Keratinocyte (primary cell): Measurements from ENCODE around the gene MINDY1. TPM values are rescaled to one million over a fixed set of nuclear protein-coding genes. Genes with fewer than 3 reads are reported as not detected.

Source experiments
- DNase-seq: peaks from one replicate; pipeline ENCODE4 v3.0.0-alpha.2; 2011; ENCODE audit warnings: low read depth, missing footprints, low spot score
- FAIRE-seq: peaks from 2 replicates; lab custom pipeline; 2011; peaks lifted over from hg19 to GRCh38; lab: Jason Lieb, UNC
- H2AFZ ChIP-seq: 2 replicates; pipeline ENCODE4 v1.6.0; 2012; ENCODE audit warnings: low read length, control low read depth, inconsistent platforms; ENCODE audit not compliant: control insufficient read depth
- H3K27ac ChIP-seq: 2 replicates; pipeline ENCODE4 v1.5.1; 2011; ENCODE audit warnings: low read length; ENCODE audit not compliant: control insufficient read depth, insufficient read depth
- H3K27me3 ChIP-seq: 3 replicates; pipeline ENCODE4 v1.6.0; 2011; ENCODE audit warnings: low read length; ENCODE audit not compliant: control insufficient read depth, insufficient read depth; ENCODE audit errors: extremely low read depth
- H3K36me3 ChIP-seq, 2 experiments: 2 replicates in 1 of 2; 3 replicates in 1 of 2; pipeline ENCODE4 v1.5.1; 2011; ENCODE audit warnings: low read length in 2 of 2, mild to moderate bottlenecking in 1 of 2; ENCODE audit not compliant: control insufficient read depth in 2 of 2, insufficient read depth in 2 of 2; ENCODE audit errors: extremely low read depth in 1 of 2
- H3K4me1 ChIP-seq: 3 replicates; pipeline ENCODE4 v1.5.1; 2011; ENCODE audit warnings: low read length; ENCODE audit not compliant: control insufficient read depth, insufficient read depth; ENCODE audit errors: extremely low read depth
- H3K4me2 ChIP-seq: 3 replicates; pipeline ENCODE4 v1.6.0; 2011; ENCODE audit warnings: low read depth, low read length; ENCODE audit not compliant: control insufficient read depth, insufficient read depth; ENCODE audit errors: extremely low read depth
- H3K4me3 ChIP-seq, 3 experiments: fragments of 200-600 bp in 1 of 3; sonication (generic) in 1 of 3; 2 replicates in 2 of 3; 3 replicates in 1 of 3; pipeline ENCODE4 v1.5.1; 2011 to 2016; ENCODE audit warnings: low read length in 3 of 3, mild to moderate bottlenecking in 3 of 3, control low read depth in 2 of 3, inconsistent platforms in 1 of 3, low read depth in 1 of 3, mixed read lengths in 1 of 3, mixed run types in 1 of 3, moderate library complexity in 1 of 3; ENCODE audit not compliant: control insufficient read depth in 2 of 3, insufficient read depth in 2 of 3; ENCODE audit errors: extremely low read depth in 1 of 3
- H3K79me2 ChIP-seq: 2 replicates; pipeline ENCODE4 v1.6.0; 2012; ENCODE audit warnings: low read length; ENCODE audit not compliant: control insufficient read depth, insufficient read depth
- H3K9ac ChIP-seq: 3 replicates; pipeline ENCODE4 v1.6.0; 2011; ENCODE audit warnings: low read length; ENCODE audit not compliant: control insufficient read depth, insufficient read depth; ENCODE audit errors: extremely low read depth
- H3K9me1 ChIP-seq: 3 replicates; pipeline ENCODE4 v1.6.0; 2011; ENCODE audit warnings: low read length; ENCODE audit not compliant: control insufficient read depth, insufficient read depth; ENCODE audit errors: extremely low read depth
- H3K9me3 ChIP-seq: 2 replicates; pipeline ENCODE4 v1.5.1; 2012; ENCODE audit warnings: low read depth, low read length; ENCODE audit not compliant: control insufficient read depth
- H4K20me1 ChIP-seq: 3 replicates; pipeline ENCODE4 v1.6.0; 2011; ENCODE audit warnings: low read length; ENCODE audit not compliant: control insufficient read depth, insufficient read depth; ENCODE audit errors: extremely low read depth
- CTCF ChIP-seq, 3 experiments: IDR thresholded peaks in 1 of 3; conservative IDR thresholded peaks in 1 of 3; optimal IDR thresholded peaks in 1 of 3; 2 replicates in 2 of 3; 3 replicates in 1 of 3; pipeline versions ENCODE3 to v1.5.1; 2011; ENCODE audit warnings: low read length in 3 of 3, mild to moderate bottlenecking in 3 of 3, moderate library complexity in 2 of 3, control low read depth in 1 of 3, inconsistent platforms in 1 of 3; ENCODE audit not compliant: insufficient read depth in 2 of 3; ENCODE audit errors: extremely low read depth in 1 of 3
- EZH2 ChIP-seq: IDR thresholded peaks from one replicate; pipeline ENCODE4 v1.6.1; 2012; ENCODE audit warnings: inconsistent platforms, mild to moderate bottlenecking, low read length, moderate library complexity
- dilution Hi-C: fragments of 300-500 bp; cut with MboI; formaldehyde crosslinking; loops from one replicate; pipeline ENCODE4 v1.7.0; 2020; ENCODE audit warnings: low sequenced_read_pairs; ENCODE audit not compliant: extremely low pct_ligation_motif_present
- polyA plus RNA-seq, 5 experiments: library from polyadenylated mRNA; depleted of rRNA in 3 of 5; stranded (reverse) in 3 of 5; stranded (forward) in 1 of 5; unstranded in 1 of 5; fragments of >200 nt; gene quantifications; 1 replicate in 1 of 5; 2 replicates in 3 of 5; 3 replicates in 1 of 5; pipeline versions ENCODE4 v1.2.1 to v1.2.3, GENCODE V29; 2011 to 2012; ENCODE audit warnings: missing spikeins in 2 of 5, low read depth in 1 of 5, low replicate concordance in 1 of 5

MINDY1 gene
- polyA plus RNA-seq, 1 donor (not counting 4 experiments of a cell fraction or from before 2014, with no cell fraction given) = 11.2 TPM

DNA sequence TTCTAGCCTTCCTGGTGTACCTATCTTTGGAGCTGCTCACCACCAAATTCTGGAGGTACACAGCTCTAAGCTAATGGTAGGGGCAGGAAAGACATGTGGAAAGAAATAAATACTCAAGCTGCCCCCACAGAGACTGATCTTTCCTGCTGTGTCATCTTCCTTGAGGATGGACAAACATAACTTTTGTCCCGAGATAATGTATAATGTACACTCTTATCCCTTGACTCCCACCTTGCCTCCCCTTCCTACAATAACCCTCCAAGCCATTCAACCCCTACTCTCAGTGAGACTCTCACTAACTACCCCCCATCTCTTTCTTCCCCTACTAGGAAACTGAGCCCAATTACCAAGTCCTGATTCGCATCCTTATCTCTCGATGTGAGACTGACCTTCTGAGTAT, 12.5 kb downstream of the MINDY1 start:
- H3K36me3 ChIP-seq = peaks cover 0 to 2% of the 10 kb centered on the region in 2 experiments
- no peaks in the 10 kb centered on the region for H4K20me1 ChIP-seq
- FAIRE-seq (no peak), DNase-seq (no peak)
- H3K4me3 ChIP-seq = no peak overlapping the region
- no peak overlapping the region for H3K9ac ChIP-seq
- H2AFZ ChIP-seq = no peak overlapping the region
- H3K27me3 ChIP-seq = no peaks in the 10 kb centered on the region
- H3K4me2 ChIP-seq = no peak overlapping the region
- H3K9me3 ChIP-seq = no peaks in the 10 kb centered on the region
- dilution Hi-C loops = no loop called here
- H3K79me2 ChIP-seq = no peaks in the 10 kb centered on the region
- no peak for TF ChIP-seq EZH2
- TF ChIP-seq CTCF (optimal IDR thresholded peaks at IDR 0.05 in 1 of 3, IDR thresholded peaks at IDR 0.05 in 1 of 3, conservative IDR thresholded peaks at IDR 0.05 in 1 of 3; ENCODE audit: extremely low read depth in 1 of 3, insufficient read depth in 2 of 3, low read length in 3 of 3) = no peak
- no peak overlapping the region for H3K27ac ChIP-seq
- peaks cover 8% of the 10 kb centered on the region for H3K4me1 ChIP-seq
- no peaks in the 10 kb centered on the region for H3K9me1 ChIP-seq

- no peak overlapping the region for H3K9ac ChIP-seq
- no peak overlapping the region for H3K27ac ChIP-seq
- no peak overlapping the region for H3K4me3 ChIP-seq
- no peaks in the 10 kb centered on the region for H3K36me3 ChIP-seq
- H4K20me1 ChIP-seq = no peaks in the 10 kb centered on the region
- peaks cover 3% of the 10 kb centered on the region for H3K4me1 ChIP-seq
- H3K79me2 ChIP-seq = no peaks in the 10 kb centered on the region
- DNase-seq = no peak
- no peaks in the 10 kb centered on the region for H3K27me3 ChIP-seq
- no peak overlapping the region for H2AFZ ChIP-seq
- no peaks in the 10 kb centered on the region for H3K9me1 ChIP-seq
- no peak for FAIRE-seq
- dilution Hi-C loops = no loop called here
- no peak overlapping the region for H3K4me2 ChIP-seq
- TF ChIP-seq EZH2 (no peak), CTCF (optimal IDR thresholded peaks at IDR 0.05 in 1 of 3, IDR thresholded peaks at IDR 0.05 in 1 of 3, conservative IDR thresholded peaks at IDR 0.05 in 1 of 3; ENCODE audit: extremely low read depth in 1 of 3, insufficient read depth in 2 of 3, low read length in 3 of 3) (no peak)
- no peaks in the 10 kb centered on the region for H3K9me3 ChIP-seq
Measured at GRCh38 chr1:150992626-150993025, 14.1 kb downstream of the MINDY1 start.
